ENCODE data around the gene PDCD11. TPM values are rescaled to one million over a fixed set of nuclear protein-coding genes. Genes with fewer than 3 reads are reported as not detected.

PDCD11 gene
- total RNA-seq, 4 donors from 2014 or later, result 14.3 to 21.7 (median 17.6) TPM

GRCh38 chr10:103429647-103430046 lies 33.2 kb downstream of the PDCD11 start:
- ATAC-seq, result no peak
- Histone ChIP-seq H3K4me1 (peaks cover 0 to 6% (median 0%) of the 10 kb centered on the region in 3 donors), H3K27me3 (no peaks in the 10 kb centered on the region), H3K4me3 (no peak overlapping the region), H3K9me3 (no peaks in the 10 kb centered on the region), H3K36me3 (peaks cover 0 to 92% of the 10 kb centered on the region in 2 donors), H3K27ac (no peak overlapping the region)
- TF ChIP-seq EP300 (IDR thresholded peaks at IDR 0.05) (no peak), CTCF (IDR thresholded peaks at IDR 0.05) (no peak), POLR2AphosphoS5 (IDR thresholded peaks at IDR 0.05) (no peak), POLR2A (IDR thresholded peaks at IDR 0.05) (no peak)
- 90 to 100% methylated on average over 4 to 5 of the region's 5 CpGs for WGBS, 2 donors (ENCODE audit: low coverage in 1 of 2)

- Histone ChIP-seq H3K27me3 (no peaks in the 10 kb centered on the region), H3K9me3 (no peaks in the 10 kb centered on the region), H3K4me3 (no peak overlapping the region), H3K36me3 (peaks cover 0 to 92% of the 10 kb centered on the region in 2 donors), H3K27ac (no peak overlapping the region), H3K4me1 (peaks cover 0 to 6% (median 0%) of the 10 kb centered on the region in 3 donors)
- no peak for ATAC-seq
- 37 to 44% methylated on average over 7 to 8 of the region's 8 CpGs for WGBS, 2 donors (ENCODE audit: low coverage in 1 of 2)
- TF ChIP-seq POLR2AphosphoS5 (IDR thresholded peaks at IDR 0.05) (no peak), CTCF (IDR thresholded peaks at IDR 0.05) (no peak), EP300 (IDR thresholded peaks at IDR 0.05) (no peak), POLR2A (IDR thresholded peaks at IDR 0.05) (no peak)
Observed at GRCh38 chr10:103431902-103432301, 35.5 kb downstream of the PDCD11 start.

- no peak overlapping the region for H3K27ac ChIP-seq
- H3K27me3 ChIP-seq, result no peaks in the 10 kb centered on the region
- 71 to 80% methylated on average over 2 of the region's 2 CpGs for WGBS, 2 donors (ENCODE audit: low coverage in 1 of 2)
- peaks cover 0 to 92% of the 10 kb centered on the region in 2 donors for H3K36me3 ChIP-seq
- ATAC-seq, result peak; percentile 65
- no peak overlapping the region for H3K4me3 ChIP-seq
- no peaks in the 10 kb centered on the region for H3K9me3 ChIP-seq
- TF ChIP-seq CTCF (IDR thresholded peaks at IDR 0.05) (no peak), EP300 (IDR thresholded peaks at IDR 0.05) (no peak), POLR2A (IDR thresholded peaks at IDR 0.05) (no peak), POLR2AphosphoS5 (IDR thresholded peaks at IDR 0.05) (no peak)
- peaks cover 0 to 6% (median 0%) of the 10 kb centered on the region in 3 donors for H3K4me1 ChIP-seq
Observed at GRCh38 chr10:103433858-103434257, 37.4 kb downstream of the PDCD11 start.

- H3K36me3 ChIP-seq, result peaks cover 0 to 99% of the 10 kb centered on the region in 2 donors
- no peak overlapping the region for H3K27ac ChIP-seq
- no peak for TF ChIP-seq POLR2A (IDR thresholded peaks at IDR 0.05)
- no peak for TF ChIP-seq EP300 (IDR thresholded peaks at IDR 0.05)
- TF ChIP-seq POLR2AphosphoS5 (IDR thresholded peaks at IDR 0.05), result no peak
- no peak for TF ChIP-seq CTCF (IDR thresholded peaks at IDR 0.05)
- H3K4me3 ChIP-seq, result no peak overlapping the region
- 100% methylated on average over 1 of the region's 4 CpGs; no CpG with 5 or more reads in 1 of the 2 donors for WGBS, 2 donors (ENCODE audit: low coverage in 1 of 2)
- H3K27me3 ChIP-seq, result no peaks in the 10 kb centered on the region
- no peak for ATAC-seq
- peaks cover 0 to 29% (median 2%) of the 10 kb centered on the region in 3 donors for H3K4me1 ChIP-seq
- H3K9me3 ChIP-seq, result no peaks in the 10 kb centered on the region
Observed at GRCh38 chr10:103439776-103440175, 43.4 kb downstream of the PDCD11 start.

- Histone ChIP-seq H3K4me3 (no peak overlapping the region), H3K27ac (no peak overlapping the region), H3K4me1 (peaks cover 0 to 35% (median 8%) of the 10 kb centered on the region in 3 donors), H3K36me3 (peaks cover 0 to 100% of the 10 kb centered on the region in 2 donors), H3K9me3 (no peaks in the 10 kb centered on the region), H3K27me3 (no peaks in the 10 kb centered on the region)
- TF ChIP-seq EP300 (IDR thresholded peaks at IDR 0.05), result no peak
- TF ChIP-seq POLR2AphosphoS5 (IDR thresholded peaks at IDR 0.05), result no peak
- TF ChIP-seq POLR2A (IDR thresholded peaks at IDR 0.05), result no peak
- no peak for TF ChIP-seq CTCF (IDR thresholded peaks at IDR 0.05)
- ATAC-seq, result no peak
- 82% methylated on average over 12 of the region's 14 CpGs; no CpG with 5 or more reads in 1 of the 2 donors for WGBS, 2 donors (ENCODE audit: low coverage in 1 of 2)
Observed at GRCh38 chr10:103440416-103440815, 44.0 kb downstream of the PDCD11 start.
